Stimulated activated CD4-positive, alpha-beta T cell treated with anti-CD3 and anti-CD28 coated beads, Interleukin-4, amount 100 ng/mL, for 48 hours (primary cell): ENCODE measurements around the gene CDH18.

Experiments
- DNase-seq, 2 donors: peaks; one replicate each; pipeline ENCODE4 v3.0.0-alpha.2; 2020; ENCODE audit warnings: low read depth in 2 of 2

CDH18 gene

DNA sequence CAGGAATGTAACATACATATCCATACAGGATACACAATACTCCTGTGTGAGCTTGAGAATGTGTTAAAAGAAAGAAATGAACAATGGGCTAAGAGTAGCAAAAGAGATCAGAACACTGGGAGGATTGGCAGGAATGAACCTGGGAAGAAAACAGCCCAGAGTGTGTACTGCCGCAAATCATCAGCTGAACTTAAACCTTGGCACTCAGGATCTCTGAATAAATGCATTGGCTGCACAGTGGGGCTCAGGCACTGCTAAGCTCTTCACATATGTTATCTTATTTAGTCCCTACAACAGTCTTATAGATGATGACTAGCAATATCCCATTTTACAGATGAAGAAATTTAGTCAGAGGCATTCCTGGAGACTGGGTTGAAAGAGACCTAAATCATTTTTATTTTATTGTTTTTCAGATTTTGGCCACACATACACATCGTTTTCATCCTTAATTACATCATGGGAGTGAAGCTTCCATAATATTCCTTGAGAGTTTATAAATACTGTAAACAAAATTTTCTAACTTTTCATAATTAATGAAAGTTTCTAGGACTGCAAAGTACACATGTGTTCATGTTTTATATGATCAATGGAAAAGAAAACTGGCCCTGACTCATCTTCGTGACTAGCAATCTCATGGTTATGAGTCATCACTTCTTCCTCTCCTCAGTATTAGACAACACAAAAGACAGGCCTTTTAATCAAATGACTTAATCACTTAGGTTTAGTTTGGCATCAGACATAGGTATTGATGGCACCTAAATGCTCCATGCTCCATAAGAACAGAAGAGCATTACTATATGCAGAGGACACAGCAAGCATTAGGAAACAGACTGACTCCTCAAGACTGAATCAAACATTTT lies 59.2 kb downstream of the CDH18 start:
- no peak for DNase-seq

DNA sequence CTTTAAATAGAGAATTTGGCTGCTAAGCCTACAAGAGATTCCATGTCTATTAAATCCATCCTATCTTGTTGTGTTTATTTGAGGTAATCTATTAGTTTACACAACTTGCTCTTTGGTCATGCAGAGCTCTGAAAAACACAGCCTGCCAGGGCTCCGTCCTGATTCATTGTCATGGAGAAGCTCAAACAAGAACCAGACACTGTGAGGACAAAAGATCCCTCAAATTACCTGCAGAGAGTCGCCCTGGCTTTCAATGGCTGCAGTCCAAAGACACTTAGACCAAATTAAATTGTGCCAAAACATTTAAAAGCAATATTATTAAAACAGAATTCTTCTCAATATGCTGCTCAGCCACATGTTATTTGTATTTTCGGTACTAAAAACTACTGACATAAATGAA lies 60.1 kb downstream of the CDH18 start:
- DNase-seq: no peak

- DNase-seq: no peak
Observed at GRCh38 chr5:19927170-19927569, 60.8 kb downstream of the CDH18 start.

GRCh38 chr5:19923742-19924141 lies 64.3 kb downstream of the CDH18 start:
- no peak for DNase-seq

DNA sequence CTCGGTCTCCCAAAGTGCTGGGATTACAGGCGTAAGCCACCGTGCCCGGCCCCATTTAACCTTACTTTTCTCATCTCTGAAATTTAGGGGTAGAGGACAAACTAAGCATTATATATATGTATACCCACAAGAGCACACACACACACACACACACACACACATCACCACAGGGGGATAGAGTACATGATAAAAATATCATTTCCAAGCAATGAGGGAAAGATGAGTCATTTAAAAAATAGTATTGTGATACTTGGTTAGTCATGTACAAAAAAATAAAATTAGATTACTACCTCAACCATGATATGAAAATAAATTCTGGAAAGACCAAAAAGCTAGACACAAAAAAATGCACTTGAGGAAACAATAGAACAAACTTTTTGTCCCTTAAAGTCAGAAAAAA lies 67.2 kb downstream of the CDH18 start:
- no peak for DNase-seq

- no peak for DNase-seq
Observed at GRCh38 chr5:19918780-19919179, 69.2 kb downstream of the CDH18 start.

DNA sequence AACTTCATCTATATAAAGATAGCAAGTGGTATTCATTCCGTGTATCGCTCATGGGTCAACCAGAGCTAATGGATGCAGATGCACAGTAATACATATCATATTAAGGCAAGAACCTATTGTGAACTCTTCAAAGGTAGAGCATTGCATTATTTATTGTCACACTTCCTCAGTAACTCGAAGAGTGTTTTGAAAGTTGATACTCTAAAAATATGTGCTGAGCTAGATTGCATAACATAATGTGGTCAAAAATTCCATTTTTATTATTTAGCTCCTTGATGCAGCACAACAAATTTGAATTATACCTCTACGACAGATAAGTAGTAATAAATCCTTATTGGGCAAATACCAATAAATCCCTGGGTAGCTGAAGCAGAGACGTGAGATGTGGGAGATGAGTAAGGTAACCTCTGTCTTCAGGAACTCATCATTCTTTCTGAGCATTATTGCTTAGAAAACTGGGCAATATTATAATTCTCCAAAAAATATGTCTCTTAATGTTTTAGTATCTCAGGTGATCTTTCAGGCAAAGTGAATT lies 70.3 kb downstream of the CDH18 start:
- DNase-seq: no peak

- no peak for DNase-seq
Observed at GRCh38 chr5:19910136-19910535, 77.9 kb downstream of the CDH18 start.

GRCh38 chr5:19904766-19905165 lies 83.2 kb downstream of the CDH18 start:
- DNase-seq: no peak

DNA sequence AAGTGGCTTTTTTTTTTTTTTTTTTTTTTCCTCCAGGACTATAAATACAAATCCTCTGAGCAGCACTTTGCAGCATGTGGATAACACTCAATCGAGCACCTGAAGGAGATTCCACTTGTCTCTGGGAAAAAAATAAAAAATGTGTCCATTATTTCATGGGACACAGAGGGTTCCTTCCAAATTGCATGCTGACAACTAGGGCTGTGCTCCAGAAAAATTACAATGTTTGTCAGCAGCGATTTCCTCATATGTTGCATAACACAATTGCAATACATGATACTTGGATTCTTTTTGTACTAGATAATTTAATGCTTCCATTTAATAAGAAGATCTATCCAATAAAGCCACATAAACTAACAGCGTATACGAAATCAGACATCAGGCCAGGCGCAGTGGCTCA lies 84.4 kb downstream of the CDH18 start:
- no peak for DNase-seq

DNA sequence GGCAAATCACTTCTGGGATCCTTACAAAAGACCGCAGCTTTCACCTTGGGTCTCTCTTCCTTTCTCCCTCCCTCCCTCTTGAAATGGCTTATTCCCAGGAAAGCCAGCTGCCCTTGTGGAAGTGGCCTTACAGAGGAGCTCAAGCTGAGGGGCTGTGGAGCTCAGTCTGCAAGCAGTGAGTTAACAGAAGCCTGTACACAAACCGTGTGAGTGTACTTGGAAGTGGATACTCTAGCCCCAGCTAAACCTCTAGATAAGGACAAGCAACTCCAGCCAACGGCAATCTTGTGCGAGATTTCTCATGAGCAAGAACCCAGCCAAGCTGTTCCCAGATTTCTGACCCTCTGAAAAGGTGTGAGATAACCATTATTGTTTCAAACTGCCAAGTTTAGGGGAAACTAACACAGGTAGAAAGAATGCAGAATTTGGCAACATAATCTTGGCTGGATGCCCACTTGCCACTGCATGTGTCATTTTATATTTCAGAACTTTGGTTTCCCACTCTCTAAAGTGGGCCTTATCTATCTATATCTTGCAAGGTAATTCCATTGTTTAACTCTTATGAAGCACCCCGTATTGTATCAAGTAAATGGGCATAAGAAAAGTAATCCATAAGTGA lies 85.6 kb downstream of the CDH18 start:
- DNase-seq: no peak

- no peak for DNase-seq
Observed at GRCh38 chr5:19900269-19900668, 87.7 kb downstream of the CDH18 start.

DNA sequence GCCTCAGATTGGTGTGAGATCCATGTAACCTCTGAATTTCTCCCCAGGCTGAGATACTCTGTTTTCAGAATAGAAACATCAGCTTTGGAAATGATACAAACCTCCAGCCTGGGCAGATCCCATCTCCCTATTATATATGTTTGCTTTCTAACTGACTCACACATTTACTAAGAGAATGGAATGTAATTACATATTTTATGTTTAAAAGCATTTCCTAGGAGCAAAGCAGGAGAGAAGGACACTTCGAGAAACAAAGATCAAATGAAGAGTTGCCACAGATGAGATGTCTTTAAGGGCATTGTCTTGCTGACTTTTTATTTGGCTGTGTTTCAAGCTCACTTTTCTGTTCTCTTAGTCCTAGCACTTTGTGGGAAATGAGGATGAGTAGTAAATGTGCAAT lies 96.3 kb downstream of the CDH18 start:
- no peak for DNase-seq

- DNase-seq: no peak
Observed at GRCh38 chr5:19886123-19886917, 101.7 kb downstream of the CDH18 start.

- DNase-seq: no peak
Observed at GRCh38 chr5:19885040-19885824, 102.8 kb downstream of the CDH18 start.

DNA sequence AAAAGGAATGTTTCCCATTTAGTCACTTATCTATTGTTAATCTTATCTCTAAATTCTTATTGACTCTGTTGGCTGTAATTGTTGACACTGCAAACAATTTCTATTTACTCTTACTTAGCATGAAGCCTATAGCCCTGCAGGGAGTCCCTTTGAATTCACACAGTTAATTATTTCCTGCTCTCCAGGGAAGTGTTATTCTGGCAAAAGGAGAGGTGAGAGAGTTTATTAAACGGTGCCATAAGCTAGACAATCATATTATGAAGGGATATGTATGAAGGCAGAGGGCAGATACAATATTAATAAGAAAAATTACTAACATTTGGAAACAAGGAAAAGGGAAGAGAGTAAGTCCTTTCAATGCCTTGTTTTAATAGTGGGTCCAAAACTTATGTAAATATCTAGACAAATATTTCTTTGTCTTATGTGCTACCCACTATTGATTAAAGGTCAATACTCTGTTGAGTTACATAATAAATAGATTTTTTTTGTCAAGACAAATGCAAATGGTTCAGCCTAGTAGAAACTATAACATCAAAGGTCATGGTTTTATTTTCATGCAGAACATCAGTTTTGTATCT lies 107.1 kb downstream of the CDH18 start:
- no peak for DNase-seq

DNA sequence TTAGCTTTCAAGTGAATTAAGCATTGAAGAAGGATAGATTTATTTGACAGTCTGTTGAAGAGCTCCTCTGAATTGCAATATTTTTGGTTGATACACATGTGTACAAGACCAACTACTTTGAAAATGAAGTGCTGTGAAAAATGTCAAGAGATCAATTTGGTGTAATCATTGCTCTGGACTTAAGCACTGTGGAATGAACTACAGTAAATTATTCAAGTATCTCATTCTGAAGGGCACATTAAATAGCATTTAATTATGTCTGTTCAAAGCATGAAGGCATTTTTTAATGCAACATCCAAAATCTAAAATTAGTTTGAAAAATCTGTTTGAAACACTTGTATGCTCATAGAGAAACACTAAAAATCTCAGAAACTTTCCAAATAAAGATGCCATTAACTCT lies 107.5 kb downstream of the CDH18 start:
- no peak for DNase-seq

DNA sequence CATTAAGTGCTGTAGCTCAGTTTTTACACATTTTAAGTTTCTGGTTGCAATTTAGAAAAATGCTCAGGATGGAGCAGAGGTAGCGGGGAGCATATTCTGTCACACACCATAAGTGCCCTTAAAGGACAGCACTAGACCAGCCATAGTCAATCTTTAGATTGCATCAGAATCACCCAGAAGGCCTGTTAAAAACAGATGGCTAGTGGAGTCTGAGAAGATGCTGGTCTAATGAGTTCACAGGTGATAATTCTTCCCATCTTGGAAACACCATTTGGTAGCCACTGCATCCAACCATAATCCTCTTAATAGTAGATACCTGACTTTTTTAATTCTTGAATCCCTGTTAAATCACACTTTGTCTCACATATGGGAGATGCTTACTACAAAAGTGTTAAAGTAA lies 113.2 kb downstream of the CDH18 start:
- no peak for DNase-seq

GRCh38 chr5:19866090-19866450 lies 121.9 kb downstream of the CDH18 start:
- DNase-seq: no peak

GRCh38 chr5:19865336-19866089 lies 122.5 kb downstream of the CDH18 start:
- DNase-seq: no peak

DNA sequence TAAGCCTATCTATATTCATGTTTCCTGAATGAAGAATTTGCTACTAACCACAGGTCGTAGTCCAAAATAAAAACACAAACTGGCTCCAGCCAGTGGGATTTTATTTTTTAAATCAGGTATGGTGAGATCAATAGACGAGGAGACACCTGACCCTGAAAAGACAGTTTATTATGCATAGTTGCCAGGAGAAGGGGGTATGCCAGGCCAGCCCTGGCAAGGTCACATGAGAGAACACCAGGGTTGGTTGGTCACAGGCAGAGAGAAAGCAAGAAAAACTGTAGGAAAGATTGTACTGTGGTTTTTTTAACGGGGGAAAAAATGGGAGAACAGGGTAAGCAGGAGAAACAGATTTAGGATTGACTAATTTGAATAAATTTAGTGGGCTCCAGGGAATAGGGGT lies 125.3 kb downstream of the CDH18 start:
- no peak for DNase-seq
